Subcutaneous abdominal adipose tissue (tissue), 5 donors: ENCODE results near the gene MAPK13.
"Not testable (repeated sequence)": the region's sequence is repeated elsewhere in the genome, so short reads cannot be mapped to it uniquely, and the experiment has no call there.

Experiments
- H3K27ac ChIP-seq: one replicate; pipeline ENCODE4 v1.7.0; 2013; ENCODE audit warnings: low read depth, mild to moderate bottlenecking, inconsistent platforms, low read length, moderate library complexity
- H3K27me3 ChIP-seq, 5 donors: one replicate each; pipeline ENCODE4 v1.7.0; 2013; ENCODE audit warnings: low read length in 5 of 5, inconsistent platforms in 1 of 5; ENCODE audit not compliant: control insufficient read depth in 5 of 5, insufficient read depth in 4 of 5
- H3K36me3 ChIP-seq, 5 donors: one replicate each; pipeline ENCODE4 v1.7.0; 2013; ENCODE audit warnings: low read length in 5 of 5; ENCODE audit not compliant: control insufficient read depth in 5 of 5, insufficient read depth in 5 of 5
- H3K4me1 ChIP-seq, 5 donors: one replicate each; pipeline ENCODE4 v1.7.0; 2013; ENCODE audit warnings: low read length in 5 of 5, mild to moderate bottlenecking in 3 of 5, moderate library complexity in 1 of 5; ENCODE audit not compliant: control insufficient read depth in 5 of 5, insufficient read depth in 5 of 5
- H3K4me3 ChIP-seq, 5 donors: one replicate each; pipeline ENCODE4 v1.7.0; 2013; ENCODE audit warnings: low read length in 5 of 5, low read depth in 1 of 5
- H3K9ac ChIP-seq, 5 donors: one replicate each; pipeline ENCODE4 v1.7.0; 2013; ENCODE audit warnings: low read length in 5 of 5, mild to moderate bottlenecking in 4 of 5, moderate library complexity in 3 of 5
- H3K9me3 ChIP-seq, 5 donors: one replicate each; pipeline ENCODE4 v1.7.0; 2013; ENCODE audit warnings: low read length in 5 of 5; ENCODE audit not compliant: control insufficient read depth in 5 of 5
- donor health status: healthy.
- donor health status: healthy.
- donor health status: healthy.
- donor health status: healthy.
- donor health status: healthy.

The MAPK13 gene

GRCh38 chr6:36120539-36120938 lies 9.8 kb upstream of the MAPK13 start:
- Histone ChIP-seq H3K27ac (peak overlapping the region; percentile 60), H3K9ac (no peak overlapping the region), H3K4me3 (peak overlapping the region in 3 of 5 donors; percentile 23 to 43 (median 41))

GRCh38 chr6:36120979-36121786 lies 9.1 kb upstream of the MAPK13 start:
- Histone ChIP-seq H3K27me3 (peaks cover 0 to 3% (median 0%) of the 10 kb centered on the region in 5 donors), H3K4me1 (peaks cover 5 to 29% (median 19%) of the 10 kb centered on the region in 5 donors), H3K36me3 (peaks cover 2 to 16% (median 8%) of the 10 kb centered on the region in 5 donors), H3K9me3 (no peaks in the 10 kb centered on the region), H3K27ac (peak overlapping the region; percentile 60), H3K9ac (peak overlapping the region in 1 of 5 donors; percentile 36), H3K4me3 (peak overlapping the region in 3 of 5 donors; percentile 23 to 43 (median 41))

More at GRCh38 chr6:36120539-36120938, 9.8 kb upstream of the MAPK13 start:
- Histone ChIP-seq H3K27me3 (peaks cover 0 to under 1% (median 0%) of the 10 kb centered on the region in 5 donors), H3K4me1 (peaks cover 5 to 29% (median 19%) of the 10 kb centered on the region in 5 donors), H3K36me3 (peaks cover 2 to 16% (median 8%) of the 10 kb centered on the region in 5 donors), H3K9me3 (no peaks in the 10 kb centered on the region)

GRCh38 chr6:36121787-36122494 lies 8.4 kb upstream of the MAPK13 start:
- H3K9ac ChIP-seq: no peak overlapping the region
- H3K27ac ChIP-seq: no peak overlapping the region
- H3K4me1 ChIP-seq: peaks cover 5 to 34% (median 19%) of the 10 kb centered on the region in 5 donors
- H3K27me3 ChIP-seq: peaks cover 0 to 3% (median 0%) of the 10 kb centered on the region in 5 donors
- no peak overlapping the region for H3K4me3 ChIP-seq
- H3K9me3 ChIP-seq: no peaks in the 10 kb centered on the region
- H3K36me3 ChIP-seq: peaks cover 2 to 12% (median 8%) of the 10 kb centered on the region in 5 donors

GRCh38 chr6:36122495-36123269 lies 7.6 kb upstream of the MAPK13 start:
- Histone ChIP-seq H3K4me1 (peaks cover 5 to 41% (median 22%) of the 10 kb centered on the region in 5 donors), H3K36me3 (peaks cover 2 to 5% (median 4%) of the 10 kb centered on the region in 5 donors), H3K4me3 (no peak overlapping the region), H3K9me3 (no peaks in the 10 kb centered on the region), H3K9ac (no peak overlapping the region), H3K27ac (no peak overlapping the region), H3K27me3 (peaks cover 0 to 3% (median 2%) of the 10 kb centered on the region in 5 donors)

GRCh38 chr6:36123270-36124139 lies 6.8 kb upstream of the MAPK13 start:
- H3K9me3 ChIP-seq: no peaks in the 10 kb centered on the region
- H3K27ac ChIP-seq: no peak overlapping the region
- H3K4me3 ChIP-seq: peak overlapping the region in 1 of 5 donors; percentile 37
- peaks cover 0 to 2% (median under 1%) of the 10 kb centered on the region in 5 donors for H3K36me3 ChIP-seq
- peaks cover 5 to 44% (median 23%) of the 10 kb centered on the region in 5 donors for H3K4me1 ChIP-seq
- H3K27me3 ChIP-seq: peaks cover 0 to 3% (median 3%) of the 10 kb centered on the region in 5 donors
- peak overlapping the region in 2 of 5 donors; percentile 15 to 16 for H3K9ac ChIP-seq

- peak overlapping the region in 1 of 5 donors; percentile 37 for H3K4me3 ChIP-seq
These were observed 6.0 kb upstream of the MAPK13 start for GRCh38 chr6:36124346-36124745.

GRCh38 chr6:36124881-36125280 lies 5.4 kb upstream of the MAPK13 start:
- Histone ChIP-seq H3K27me3 (peaks cover 0 to 3% (median 3%) of the 10 kb centered on the region in 5 donors), H3K9me3 (no peaks in the 10 kb centered on the region), H3K9ac (no peak overlapping the region), H3K4me3 (no peak overlapping the region), H3K4me1 (peaks cover 5 to 44% (median 24%) of the 10 kb centered on the region in 5 donors), H3K36me3 (no peaks in the 10 kb centered on the region), H3K27ac (no peak overlapping the region)

More at GRCh38 chr6:36124346-36124745, 6.0 kb upstream of the MAPK13 start:
- not testable (repeated sequence) for H3K27ac ChIP-seq, H3K9me3 ChIP-seq, H3K36me3 ChIP-seq, H3K27me3 ChIP-seq, H3K9ac ChIP-seq
- H3K4me1 ChIP-seq: peaks cover 5 to 44% (median 23%) of the 10 kb centered on the region in 5 donors

GRCh38 chr6:36125575-36125974 lies 4.7 kb upstream of the MAPK13 start:
- H3K9ac ChIP-seq: no peak overlapping the region
- H3K4me1 ChIP-seq: peaks cover 5 to 42% (median 29%) of the 10 kb centered on the region in 5 donors
- H3K9me3 ChIP-seq: no peaks in the 10 kb centered on the region
- H3K27me3 ChIP-seq: peaks cover 0 to 3% (median 3%) of the 10 kb centered on the region in 5 donors
- H3K4me3 ChIP-seq: no peak overlapping the region
- H3K36me3 ChIP-seq: no peaks in the 10 kb centered on the region
- H3K27ac ChIP-seq: no peak overlapping the region

GRCh38 chr6:36126121-36126520 lies 4.2 kb upstream of the MAPK13 start:
- Histone ChIP-seq H3K4me1 (peaks cover 2 to 42% (median 29%) of the 10 kb centered on the region in 5 donors), H3K27me3 (peaks cover 0 to 7% (median 7%) of the 10 kb centered on the region in 5 donors), H3K9ac (no peak overlapping the region), H3K9me3 (no peaks in the 10 kb centered on the region), H3K27ac (no peak overlapping the region), H3K4me3 (no peak overlapping the region), H3K36me3 (no peaks in the 10 kb centered on the region)
